T-helper 1 cell (primary cell): ENCODE data around the gene ARL2BP.
"Not testable (repeated sequence)": the region's sequence is repeated elsewhere in the genome, so short reads cannot be mapped to it uniquely, and the experiment has no call there.

Source experiments
- DNase-seq, 5 donors: peaks; one replicate each; pipeline ENCODE4 v3.0.0-alpha.2; 2012 to 2020
- total RNA-seq, 4 donors: gene quantifications; one replicate each; lab custom pipeline; 2026; lab: John Stamatoyannopoulos, UW

Gene ARL2BP
- total RNA-seq = 34.5 to 52.4 (median 45.7) reads per million in 4 donors

- peak; percentile 94 to 96 (median 96) for DNase-seq
These were observed at the start of gene ARL2BP for GRCh38 chr16:57244767-57245471. TSS of gene ARL2BP (plus strand) at chr16:57245259. CDS start at chr16:57245368, 109 bp downstream.

DNA sequence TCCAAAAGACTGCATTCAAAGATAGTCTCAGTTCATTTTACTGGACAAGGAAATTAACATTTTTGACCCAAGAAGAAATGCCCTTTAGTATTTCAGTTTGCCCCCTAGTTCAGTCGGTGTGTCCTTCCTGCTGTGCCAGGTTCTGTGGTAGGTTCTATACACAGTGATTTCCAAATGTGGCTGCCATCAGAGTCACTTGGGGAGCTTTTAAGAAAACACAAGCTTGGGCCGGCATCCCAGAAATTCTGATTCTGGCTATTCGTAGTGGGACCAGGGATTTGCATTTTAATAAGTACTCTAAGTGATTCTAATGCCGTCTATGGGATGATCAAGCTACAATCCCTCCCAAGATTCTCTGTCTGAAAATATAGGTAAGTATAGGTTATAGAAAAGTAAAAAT, 48.8 kb upstream of the ARL2BP start:
- no peak for DNase-seq

GRCh38 chr16:57196753-57197152, 48.3 kb upstream of the ARL2BP start:
- no peak for DNase-seq

GRCh38 chr16:57200321-57200720, 44.7 kb upstream of the ARL2BP start:
- not testable (repeated sequence) for DNase-seq

GRCh38 chr16:57200926-57201325, 44.1 kb upstream of the ARL2BP start:
- DNase-seq = not testable (repeated sequence)

DNA sequence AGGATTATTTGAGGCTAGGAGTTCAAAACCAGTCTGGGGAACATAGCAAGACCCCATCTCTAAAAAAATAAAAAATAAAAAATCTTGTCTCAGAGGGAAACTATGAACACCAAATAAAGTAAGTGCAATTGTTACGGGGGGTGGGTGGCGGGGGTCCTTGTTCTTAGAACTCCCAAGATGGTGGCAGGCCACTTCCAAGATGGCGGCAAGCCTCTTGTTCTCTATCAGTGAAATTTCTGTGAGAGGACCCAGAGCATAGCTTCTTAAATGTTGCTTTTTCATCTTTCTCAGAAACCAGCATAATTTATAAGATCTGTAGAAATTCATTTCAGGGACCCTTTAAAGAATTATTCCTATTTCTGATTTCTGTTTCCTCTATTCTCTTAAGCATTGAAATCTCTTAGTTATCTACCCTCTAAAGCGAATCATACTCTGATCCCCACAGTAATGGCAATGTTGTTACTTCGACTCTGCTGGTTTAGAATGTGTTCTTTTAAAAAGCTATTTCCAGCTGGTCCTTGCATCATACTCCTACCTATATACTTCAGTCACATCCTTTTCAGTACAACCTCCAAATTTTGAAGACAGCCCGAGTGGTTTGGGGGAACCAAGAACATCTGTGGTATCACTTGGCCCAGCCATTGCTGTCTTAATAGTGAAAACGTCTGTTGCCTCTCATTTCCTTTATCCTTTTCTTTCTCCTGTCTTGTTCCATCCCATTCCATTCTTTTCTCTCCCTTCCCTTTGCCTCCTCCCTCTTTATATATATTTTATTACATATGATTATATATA, 42.8 kb upstream of the ARL2BP start:
- DNase-seq = no peak

- DNase-seq = no peak
These were observed 41.6 kb upstream of the ARL2BP start for GRCh38 chr16:57203451-57203850.

GRCh38 chr16:57204675-57205074, 40.4 kb upstream of the ARL2BP start:
- no peak for DNase-seq

DNA sequence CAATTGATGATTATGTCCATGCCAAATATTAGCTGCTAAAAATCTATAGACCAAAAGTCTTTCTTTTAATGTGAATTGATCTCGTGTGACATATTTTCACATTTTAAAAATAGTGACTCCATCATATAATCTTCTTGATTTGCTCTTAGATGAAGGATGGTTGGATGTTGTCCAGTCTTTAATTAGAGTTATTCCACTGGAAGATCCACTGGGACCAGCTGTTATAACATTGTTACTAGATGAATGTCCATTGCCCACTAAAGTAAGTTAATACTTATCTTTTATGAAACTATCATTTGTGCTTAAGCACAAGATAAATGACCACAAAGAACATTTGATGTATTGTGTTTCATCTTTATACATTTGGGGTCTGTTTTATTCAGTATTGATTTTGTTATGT, 36.1 kb upstream of the ARL2BP start:
- DNase-seq = no peak

GRCh38 chr16:57209780-57210179, 35.3 kb upstream of the ARL2BP start:
- no peak for DNase-seq

GRCh38 chr16:57213462-57213861, 31.6 kb upstream of the ARL2BP start:
- no peak for DNase-seq

DNA sequence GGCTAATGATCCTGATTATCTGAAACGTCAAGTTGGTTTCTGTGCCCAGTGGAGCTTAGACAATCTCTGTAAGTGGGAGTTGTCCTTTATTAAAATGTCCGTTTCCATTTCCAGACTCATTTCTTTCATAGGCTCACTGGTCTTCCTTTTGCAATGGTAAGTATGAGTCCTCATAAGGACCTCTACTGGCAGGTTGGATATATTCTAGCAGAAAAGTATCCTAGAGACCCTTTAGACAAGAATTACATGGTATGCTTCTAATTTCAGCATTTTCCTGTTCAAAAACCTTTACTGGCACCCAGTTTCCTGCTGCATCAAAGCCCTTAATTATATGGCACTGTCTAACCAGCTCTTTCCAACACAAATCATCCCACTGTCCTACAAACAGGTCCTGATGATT, 28.1 kb upstream of the ARL2BP start:
- no peak for DNase-seq

- no peak for DNase-seq
These were observed 22.0 kb upstream of the ARL2BP start for GRCh38 chr16:57223057-57223456.

- no peak for DNase-seq
These were observed 20.3 kb upstream of the ARL2BP start for GRCh38 chr16:57224651-57225335.

DNA sequence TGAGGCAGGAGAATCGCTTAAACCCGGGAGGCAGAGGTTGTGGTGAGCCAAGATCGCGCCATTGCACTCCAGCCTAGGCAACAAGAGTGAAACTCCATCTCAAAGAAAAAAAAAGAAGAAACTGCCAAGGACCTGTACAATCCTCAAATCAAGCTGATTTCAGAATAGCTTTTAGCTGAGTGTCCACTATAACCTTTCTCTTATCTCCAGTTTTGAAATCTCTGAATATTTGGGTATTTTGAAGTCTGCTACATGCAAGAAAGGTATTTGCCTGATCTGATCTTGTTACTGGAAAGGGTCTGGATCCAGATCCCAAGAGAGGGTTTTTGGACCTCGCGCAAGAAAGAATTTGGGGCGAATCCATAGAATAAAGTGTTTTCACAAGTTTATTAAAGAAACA, 19.1 kb upstream of the ARL2BP start:
- DNase-seq = no peak

DNA sequence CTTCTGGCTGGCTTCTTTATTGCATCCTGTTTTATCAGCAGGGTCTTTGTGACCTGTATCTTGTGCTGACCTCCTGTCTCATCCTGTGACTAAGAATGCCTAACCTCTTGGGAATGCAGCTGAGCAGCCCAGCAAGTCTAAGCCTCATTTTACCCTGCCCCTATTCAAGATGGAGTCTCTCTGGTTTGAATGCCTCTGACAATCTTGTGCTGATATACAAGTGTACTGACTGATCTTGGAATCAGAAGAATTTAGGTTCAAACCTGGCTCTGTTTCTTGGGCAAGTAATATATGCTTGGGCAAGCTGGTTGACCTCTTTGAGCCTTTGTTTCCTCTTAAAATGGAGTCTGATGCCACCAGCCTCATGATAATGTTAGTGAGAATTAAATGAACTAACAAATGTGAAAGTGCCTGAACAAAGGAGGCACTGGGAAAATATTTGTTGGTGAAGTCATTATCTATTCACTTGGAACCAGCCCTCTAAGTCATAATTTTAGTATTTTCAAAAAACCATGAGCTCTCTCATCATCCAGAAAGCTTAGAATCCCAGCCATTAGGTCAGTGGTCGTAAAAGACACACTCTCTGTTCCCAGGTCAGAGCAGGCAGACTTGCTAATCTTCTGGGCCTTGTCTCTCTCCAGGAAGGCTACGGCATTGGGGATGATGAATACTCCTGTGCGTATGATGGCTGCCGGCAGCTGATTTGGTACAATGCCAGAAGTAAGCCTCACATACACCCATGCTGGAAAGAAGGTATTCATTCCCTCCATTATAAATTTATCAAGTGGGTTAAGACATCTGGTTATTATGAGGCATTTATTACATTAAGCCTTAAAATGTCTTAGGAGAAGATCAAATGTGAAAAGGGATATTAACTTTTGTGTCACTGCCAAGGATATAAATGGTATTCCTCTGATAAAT, 18.1 kb upstream of the ARL2BP start:
- DNase-seq = no peak

- DNase-seq = no peak
These were observed 16.0 kb upstream of the ARL2BP start for GRCh38 chr16:57229079-57229478.

DNA sequence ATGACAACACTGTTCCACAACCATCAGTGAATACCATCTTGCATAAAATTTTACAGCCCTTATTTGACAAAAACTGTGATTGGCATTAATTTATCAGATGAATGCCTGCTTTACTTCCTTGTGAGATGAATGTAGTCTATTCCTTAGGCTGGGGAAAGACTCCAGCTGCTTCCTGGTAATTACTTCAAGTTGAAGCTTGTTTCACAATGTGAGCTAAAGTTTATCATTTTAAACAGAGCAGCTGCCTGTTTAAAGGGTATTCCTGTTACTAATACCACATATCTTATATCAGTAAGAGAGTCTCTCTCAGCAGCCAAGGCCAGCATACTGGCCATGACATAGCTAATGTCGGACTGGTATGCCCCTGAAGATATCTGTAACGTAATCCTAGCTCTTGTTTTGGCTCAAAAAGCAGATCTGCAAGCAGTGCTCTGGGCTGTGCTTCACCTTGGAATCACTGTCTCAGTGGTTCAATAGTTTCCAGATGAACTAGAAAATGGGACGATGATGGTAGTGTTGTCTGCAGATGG, 13.2 kb upstream of the ARL2BP start:
- no peak for DNase-seq

GRCh38 chr16:57233944-57234706, 10.9 kb upstream of the ARL2BP start:
- no peak for DNase-seq

GRCh38 chr16:57234707-57235092, 10.4 kb upstream of the ARL2BP start:
- no peak for DNase-seq
